DMS 273 (cell line): ENCODE results near the gene PTX3.

Experiments used
- DNase-seq: peaks from one replicate; lab custom pipeline; 2025; ENCODE audit not compliant: unreplicated experiment; lab: John Stamatoyannopoulos, UW

PTX3 gene

DNA sequence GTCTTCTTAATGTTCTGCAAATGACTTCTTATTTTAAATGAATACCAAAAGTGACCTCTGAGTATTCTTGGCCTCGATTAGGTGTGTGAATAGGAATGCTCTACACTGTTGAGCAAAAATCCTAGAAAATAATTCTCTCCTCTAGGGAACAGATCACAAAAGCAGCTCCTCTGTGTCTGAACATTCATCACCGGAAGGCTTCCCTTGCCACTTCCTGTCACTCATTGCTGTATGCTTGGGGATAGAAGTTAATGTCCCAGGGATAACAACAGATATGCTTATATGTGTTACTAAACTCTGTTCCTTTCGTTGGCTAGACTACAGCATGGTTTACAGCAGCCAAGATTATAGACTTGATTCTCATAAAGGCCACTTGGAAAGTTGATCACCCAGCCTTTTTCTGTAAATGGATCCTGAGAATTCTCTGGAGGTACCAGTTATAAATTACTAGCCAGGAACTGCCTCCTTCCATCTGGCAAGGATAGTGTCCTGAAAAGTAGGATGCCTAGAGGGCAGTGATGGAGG, 16.0 kb upstream of the PTX3 start:
- peak; percentile 71 for DNase-seq

- DNase-seq: no peak
Measured at GRCh38 chr3:157423337-157423736, 13.3 kb upstream of the PTX3 start.

DNA sequence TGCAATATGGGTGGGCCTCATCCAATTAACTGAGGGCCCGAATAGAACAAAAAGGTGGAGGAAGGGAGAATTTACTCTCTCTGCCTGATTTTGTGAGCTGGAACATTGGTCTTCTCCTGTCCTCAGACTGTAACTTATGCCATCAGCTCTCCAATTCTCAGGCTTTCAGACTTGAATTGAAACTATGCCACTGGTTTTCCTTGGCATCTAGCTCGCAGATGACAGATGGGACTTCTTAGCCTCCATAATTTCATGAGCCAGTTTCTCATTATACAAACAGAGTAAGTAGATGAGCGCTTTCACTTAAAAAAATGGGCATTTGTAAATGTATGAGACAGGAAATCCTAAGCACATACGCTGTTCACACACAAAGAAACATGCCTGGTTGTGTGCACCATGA, 8.7 kb upstream of the PTX3 start:
- DNase-seq: peak; percentile 91

DNA sequence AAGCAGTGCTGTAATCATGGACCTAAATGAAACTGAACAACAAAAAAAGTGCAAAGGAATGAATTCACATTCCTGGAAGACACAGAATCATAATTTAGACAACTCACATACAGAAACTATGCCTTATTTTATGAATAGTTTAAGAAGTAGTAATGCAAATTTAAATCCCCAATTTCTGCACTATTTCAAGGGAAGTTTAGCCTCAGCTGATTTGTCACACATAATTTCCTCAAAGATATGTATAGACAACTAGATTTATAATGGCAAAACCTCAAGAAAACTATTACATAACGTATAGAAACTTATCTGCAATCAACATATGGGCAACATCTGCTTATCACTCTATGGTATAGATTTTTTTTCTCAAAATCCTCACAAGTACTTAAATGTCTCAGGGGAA, 7.8 kb upstream of the PTX3 start:
- DNase-seq: peak; percentile 28

DNA sequence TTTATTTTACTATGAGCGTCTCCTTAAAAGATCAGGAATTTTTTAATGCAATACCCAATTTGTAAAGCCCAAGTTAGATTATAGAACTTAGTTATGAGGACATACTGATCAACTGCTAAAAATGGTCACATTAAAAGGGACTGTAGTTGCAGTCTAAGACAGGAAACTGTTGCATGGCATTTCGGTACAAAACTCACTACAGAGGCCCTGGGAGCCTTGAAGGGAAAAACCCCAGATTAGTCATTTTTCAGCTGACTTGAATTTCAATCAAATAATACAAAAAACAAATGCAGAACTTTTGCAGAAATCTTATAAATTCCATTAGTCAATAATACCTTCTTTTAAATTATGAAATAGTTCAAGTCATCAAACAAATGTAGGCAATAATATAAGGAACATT, 6.9 kb upstream of the PTX3 start:
- no peak for DNase-seq

GRCh38 chr3:157438194-157438730, 1.6 kb downstream of the PTX3 start:
- DNase-seq: peak; percentile 79

DNA sequence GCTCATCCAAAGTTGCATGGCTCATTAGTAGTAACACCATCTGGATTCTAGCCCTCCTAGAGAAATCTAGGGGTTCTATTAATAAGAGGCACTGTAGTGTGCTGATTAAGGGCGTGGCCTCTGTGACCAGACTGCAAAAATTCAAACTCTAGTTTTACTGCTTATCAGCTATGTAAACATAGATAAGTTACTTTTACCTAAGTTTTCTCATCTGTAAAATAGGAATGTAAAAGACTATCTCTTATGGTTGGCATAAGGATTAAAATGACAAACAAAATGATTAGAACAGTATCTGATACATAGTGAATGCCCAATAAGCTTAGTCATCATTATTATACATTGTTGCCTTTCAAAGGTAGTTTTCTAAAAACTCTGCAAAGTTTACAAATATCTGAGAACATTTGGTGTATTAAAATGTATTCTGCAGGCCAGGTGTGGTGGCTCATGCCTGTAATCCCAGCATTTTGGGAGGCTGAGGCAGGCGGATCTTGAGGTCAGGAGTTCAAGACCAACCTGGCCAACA, 4.5 kb downstream of the PTX3 start:
- DNase-seq: peak; percentile 71

- DNase-seq: no peak
Measured at GRCh38 chr3:157442729-157443128, 6.1 kb downstream of the PTX3 start.

DNA sequence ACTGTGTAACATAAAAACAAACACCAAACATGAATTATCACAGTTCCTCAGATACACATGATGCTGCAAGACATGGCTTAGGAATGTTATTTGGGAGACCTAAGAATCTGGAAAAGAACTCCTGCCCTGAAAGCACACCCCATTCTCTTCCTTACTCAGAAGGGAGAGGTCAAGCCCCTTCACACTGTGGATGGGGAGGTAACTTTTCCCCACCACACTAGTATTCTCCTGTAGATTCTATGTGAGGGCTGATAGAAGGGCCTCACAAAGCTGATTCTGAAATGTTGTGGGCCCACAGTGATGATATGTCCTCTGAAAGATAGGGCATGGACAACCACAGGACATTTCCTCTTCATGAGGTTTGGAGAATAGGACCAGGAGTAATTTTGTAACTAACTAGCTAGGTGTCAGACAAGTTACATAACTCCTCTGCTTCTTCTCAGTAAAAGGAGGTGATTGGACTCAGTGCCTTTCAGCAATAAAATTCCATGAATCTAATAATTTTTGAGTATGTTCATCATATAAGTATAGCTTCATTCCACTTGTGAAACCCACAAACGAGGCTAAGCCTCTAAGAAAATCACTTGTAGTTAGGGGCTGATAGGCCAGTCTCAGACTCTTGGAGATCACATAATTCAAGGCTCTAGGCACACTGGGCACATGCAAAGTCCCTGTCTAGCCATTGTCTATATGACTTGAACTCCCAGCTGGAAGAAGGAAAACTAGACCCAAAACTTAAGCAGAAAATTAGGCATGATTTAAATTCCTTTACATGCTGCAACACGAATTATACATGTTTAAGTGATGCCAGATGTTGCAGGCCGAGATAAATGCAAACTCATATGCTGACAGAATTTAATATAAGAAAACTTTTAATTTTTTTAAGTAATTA, 7.5 kb downstream of the PTX3 start:
- peak; percentile 43 for DNase-seq

GRCh38 chr3:157444797-157445184, 8.1 kb downstream of the PTX3 start:
- DNase-seq: no peak

GRCh38 chr3:157445857-157446256, 9.2 kb downstream of the PTX3 start:
- no peak for DNase-seq

GRCh38 chr3:157447026-157447694, 10.5 kb downstream of the PTX3 start:
- DNase-seq: peak; percentile 82

DNA sequence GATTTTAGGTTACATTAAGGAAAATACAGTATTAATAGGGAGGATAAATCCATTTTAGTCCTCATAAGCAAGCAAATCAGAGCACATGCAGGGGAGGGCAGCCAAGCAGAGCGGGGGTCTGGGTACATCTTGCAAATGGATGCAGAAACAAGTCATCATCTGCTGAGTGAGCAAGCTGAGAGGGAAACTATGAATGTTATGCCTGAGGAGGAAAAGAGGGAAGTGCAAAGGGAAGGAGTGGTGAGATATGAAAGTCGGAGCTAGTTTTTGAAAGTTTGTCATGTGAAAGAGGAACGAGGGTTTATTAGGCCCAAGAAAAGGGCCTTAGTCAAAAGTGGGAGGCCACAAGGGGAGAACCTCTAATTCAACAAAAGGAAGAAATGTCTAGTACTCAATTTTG, 15.4 kb downstream of the PTX3 start:
- DNase-seq: no peak

GRCh38 chr3:157453824-157454223, 17.2 kb downstream of the PTX3 start:
- DNase-seq: no peak

GRCh38 chr3:157459706-157460105, 23.1 kb downstream of the PTX3 start:
- no peak for DNase-seq

GRCh38 chr3:157460253-157460652, 23.6 kb downstream of the PTX3 start:
- no peak for DNase-seq

- DNase-seq: no peak
Measured at GRCh38 chr3:157463816-157464215, 27.2 kb downstream of the PTX3 start.

GRCh38 chr3:157464321-157464720, 27.7 kb downstream of the PTX3 start:
- no peak for DNase-seq

GRCh38 chr3:157465741-157466140, 29.1 kb downstream of the PTX3 start:
- DNase-seq: no peak

DNA sequence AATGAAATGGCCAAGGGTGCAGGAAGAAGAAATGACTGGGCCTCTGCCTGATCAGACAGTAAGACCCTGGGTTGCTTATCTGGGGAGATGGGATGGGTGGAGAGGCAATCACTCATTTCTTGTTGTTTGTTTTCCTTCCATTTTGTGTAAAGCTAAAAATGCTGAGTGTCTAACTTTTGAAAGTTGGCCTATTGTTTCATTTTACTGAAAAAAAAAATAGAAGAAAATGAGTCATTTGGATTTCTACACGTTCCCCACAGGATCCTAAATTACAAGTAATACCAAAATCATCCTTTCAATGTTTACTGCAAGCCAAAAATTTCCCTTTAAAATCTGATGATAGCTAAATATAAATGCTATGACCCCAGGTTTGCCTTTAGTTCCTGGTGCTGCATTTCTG, 30.6 kb downstream of the PTX3 start:
- DNase-seq: no peak

GRCh38 chr3:157469561-157470294, 33.1 kb downstream of the PTX3 start:
- DNase-seq: no peak
